GM12865 (cell line): ENCODE data around the gene RASL10B.

Source experiments
- DNase-seq: peaks from one replicate; pipeline ENCODE4 v3.0.0; 2010; ENCODE audit warnings: low read depth
- H3K4me3 ChIP-seq: 2 replicates; pipeline ENCODE4 v1.5.1; 2011; ENCODE audit warnings: mild to moderate bottlenecking, low read depth, low read length, control low read depth
- TF ChIP-seq, protein P1 (sequence below): IDR thresholded peaks from 2 replicates; pipeline ENCODE4 v1.5.1; 2011; ENCODE audit warnings: low read length, control low read depth, low read depth, inconsistent platforms; ENCODE audit not compliant: insufficient read depth; ENCODE audit errors: missing control alignments

Gene RASL10B

GRCh38 chr17:35768797-35769196, 37.4 kb downstream of the RASL10B start:
- TF ChIP-seq, protein P1, sequence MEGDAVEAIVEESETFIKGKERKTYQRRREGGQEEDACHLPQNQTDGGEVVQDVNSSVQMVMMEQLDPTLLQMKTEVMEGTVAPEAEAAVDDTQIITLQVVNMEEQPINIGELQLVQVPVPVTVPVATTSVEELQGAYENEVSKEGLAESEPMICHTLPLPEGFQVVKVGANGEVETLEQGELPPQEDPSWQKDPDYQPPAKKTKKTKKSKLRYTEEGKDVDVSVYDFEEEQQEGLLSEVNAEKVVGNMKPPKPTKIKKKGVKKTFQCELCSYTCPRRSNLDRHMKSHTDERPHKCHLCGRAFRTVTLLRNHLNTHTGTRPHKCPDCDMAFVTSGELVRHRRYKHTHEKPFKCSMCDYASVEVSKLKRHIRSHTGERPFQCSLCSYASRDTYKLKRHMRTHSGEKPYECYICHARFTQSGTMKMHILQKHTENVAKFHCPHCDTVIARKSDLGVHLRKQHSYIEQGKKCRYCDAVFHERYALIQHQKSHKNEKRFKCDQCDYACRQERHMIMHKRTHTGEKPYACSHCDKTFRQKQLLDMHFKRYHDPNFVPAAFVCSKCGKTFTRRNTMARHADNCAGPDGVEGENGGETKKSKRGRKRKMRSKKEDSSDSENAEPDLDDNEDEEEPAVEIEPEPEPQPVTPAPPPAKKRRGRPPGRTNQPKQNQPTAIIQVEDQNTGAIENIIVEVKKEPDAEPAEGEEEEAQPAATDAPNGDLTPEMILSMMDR: no peak
- no peak for DNase-seq
- no peak overlapping the region for H3K4me3 ChIP-seq

- no peak overlapping the region for H3K4me3 ChIP-seq
- DNase-seq: no peak
- TF ChIP-seq, protein P1: peak; percentile 10
These were observed 38.6 kb downstream of the RASL10B start for GRCh38 chr17:35769895-35770486.

DNA sequence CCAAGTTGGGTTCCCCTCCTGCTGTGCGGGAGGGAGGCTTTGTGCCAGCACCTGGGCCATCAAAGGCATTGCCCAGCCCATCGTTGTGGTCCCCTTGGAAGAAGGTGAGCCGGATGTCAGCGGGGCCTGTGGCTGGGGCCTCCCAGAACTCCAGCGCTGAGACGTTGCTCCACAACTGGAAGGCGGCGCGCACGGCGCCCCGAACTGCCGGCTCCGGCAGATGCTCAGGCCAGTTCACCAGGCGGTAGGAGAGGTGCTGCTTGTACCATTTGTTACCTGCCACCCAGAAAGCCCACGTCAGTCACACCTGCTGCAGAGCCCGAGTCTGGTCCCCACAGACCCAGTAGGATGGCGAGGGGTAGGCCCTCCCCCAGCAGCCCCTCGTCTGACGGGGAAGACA, 41.7 kb downstream of the RASL10B start:
- H3K4me3 ChIP-seq: no peak overlapping the region
- DNase-seq: no peak
- TF ChIP-seq, protein P1: no peak

DNA sequence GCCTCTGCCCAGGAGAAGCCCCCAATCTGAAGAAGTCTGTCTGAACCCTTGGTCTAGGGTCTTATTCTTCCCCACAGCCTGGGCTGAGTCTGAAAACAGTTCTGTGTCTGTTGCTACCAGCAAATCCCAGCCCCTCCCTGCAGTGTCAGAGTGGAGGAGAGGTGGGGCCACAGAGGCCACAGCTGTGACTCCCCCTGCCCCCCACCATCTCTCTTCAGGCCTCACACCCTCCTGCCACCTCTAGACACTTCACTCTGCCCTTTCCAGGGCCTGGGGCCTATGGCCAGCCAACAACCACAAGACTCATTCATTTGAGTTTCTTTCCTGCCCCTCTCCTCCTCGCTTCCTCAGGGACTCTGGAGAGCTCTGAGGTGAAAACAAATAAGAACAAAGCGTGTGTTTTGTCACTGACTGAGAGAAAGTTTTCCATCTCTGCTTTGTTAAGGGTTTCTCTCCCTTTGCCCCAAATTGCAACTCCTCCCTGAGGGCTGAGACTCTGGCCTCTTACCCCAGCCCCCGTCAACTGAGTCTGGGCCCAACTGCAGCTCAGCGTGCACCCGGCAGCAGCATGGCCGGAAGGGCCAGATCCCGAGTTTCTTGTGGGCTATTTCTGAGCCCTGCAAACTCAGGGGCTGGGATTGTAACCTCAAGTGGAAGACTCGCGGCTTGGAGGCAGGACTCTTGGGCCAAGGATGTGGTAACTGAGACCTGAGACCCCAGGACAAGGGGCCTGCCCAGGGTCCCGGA, 42.4 kb downstream of the RASL10B start:
- TF ChIP-seq, protein P1: no peak
- DNase-seq: no peak
- H3K4me3 ChIP-seq: no peak overlapping the region

- DNase-seq: no peak
- TF ChIP-seq, protein P1: no peak
- H3K4me3 ChIP-seq: no peak overlapping the region
These were observed 43.1 kb downstream of the RASL10B start for GRCh38 chr17:35774499-35774898.

GRCh38 chr17:35775039-35775438, 43.6 kb downstream of the RASL10B start:
- DNase-seq: no peak
- H3K4me3 ChIP-seq: no peak overlapping the region
- TF ChIP-seq, protein P1: no peak
